Right forelimb (tissue), 1 donor: ENCODE measurements around the gene ZDHHC17.

Experiments used
- DNase-seq: peaks from one replicate; pipeline ENCODE4 v3.0.0-alpha.2; 2018

Gene ZDHHC17

GRCh38 chr12:76879710-76880518 lies 116.0 kb downstream of the ZDHHC17 start:
- no peak for DNase-seq

- DNase-seq, result no peak
Measured at GRCh38 chr12:76880519-76881023, 116.7 kb downstream of the ZDHHC17 start.

- no peak for DNase-seq
Measured at GRCh38 chr12:76881142-76881541, 117.2 kb downstream of the ZDHHC17 start.

- no peak for DNase-seq
Measured at GRCh38 chr12:76882367-76882766, 118.5 kb downstream of the ZDHHC17 start.

- DNase-seq, result no peak
Measured at GRCh38 chr12:76883151-76883550, 119.2 kb downstream of the ZDHHC17 start.

- no peak for DNase-seq
Measured at GRCh38 chr12:76883811-76884210, 119.9 kb downstream of the ZDHHC17 start.

- no peak for DNase-seq
Measured at GRCh38 chr12:76888775-76889174, 124.9 kb downstream of the ZDHHC17 start.

- DNase-seq, result no peak
Measured at GRCh38 chr12:76890151-76891143, 126.5 kb downstream of the ZDHHC17 start.

- DNase-seq, result no peak
Measured at GRCh38 chr12:76891609-76892008, 127.7 kb downstream of the ZDHHC17 start.

- DNase-seq, result no peak
Measured at GRCh38 chr12:76895796-76896195, 131.9 kb downstream of the ZDHHC17 start.

- no peak for DNase-seq
Measured at GRCh38 chr12:76896274-76896673, 132.4 kb downstream of the ZDHHC17 start.

GRCh38 chr12:76898442-76898841 lies 134.5 kb downstream of the ZDHHC17 start:
- no peak for DNase-seq

GRCh38 chr12:76899522-76899921 lies 135.6 kb downstream of the ZDHHC17 start:
- DNase-seq, result no peak

- DNase-seq, result no peak
Measured at GRCh38 chr12:76901628-76902380, 137.9 kb downstream of the ZDHHC17 start.
